Muscle layer of duodenum (tissue), 2 donors: ENCODE results near the gene PIK3R1.

Experiments
- H3K27ac ChIP-seq: one replicate; pipeline ENCODE4 v1.7.0; 2013; ENCODE audit warnings: mild to moderate bottlenecking, low read length
- H3K27me3 ChIP-seq: one replicate; pipeline ENCODE4 v1.7.0; 2013; ENCODE audit warnings: low read depth, mild to moderate bottlenecking, control low read depth, low read length
- H3K36me3 ChIP-seq, 2 donors: one replicate each; pipeline ENCODE4 v1.7.0; 2013; ENCODE audit warnings: low read length in 2 of 2, control low read depth in 1 of 2, mild to moderate bottlenecking in 1 of 2; ENCODE audit not compliant: insufficient read depth in 2 of 2, control insufficient read depth in 1 of 2
- H3K4me1 ChIP-seq, 2 donors: one replicate each; pipeline ENCODE4 v1.7.0; 2013; ENCODE audit warnings: low read length in 2 of 2, mild to moderate bottlenecking in 2 of 2, control low read depth in 1 of 2, moderate library complexity in 1 of 2; ENCODE audit not compliant: insufficient read depth in 2 of 2, control insufficient read depth in 1 of 2
- H3K4me3 ChIP-seq, 2 donors: one replicate each; pipeline ENCODE4 v1.7.0; 2013; ENCODE audit warnings: low read length in 2 of 2, low read depth in 1 of 2, mild to moderate bottlenecking in 1 of 2
- H3K9me3 ChIP-seq, 2 donors: one replicate each; pipeline ENCODE4 v1.7.0; 2013; ENCODE audit warnings: low read length in 2 of 2, control low read depth in 1 of 2, mild to moderate bottlenecking in 1 of 2; ENCODE audit not compliant: control insufficient read depth in 1 of 2
- donor health status: healthy.

The PIK3R1 gene

DNA sequence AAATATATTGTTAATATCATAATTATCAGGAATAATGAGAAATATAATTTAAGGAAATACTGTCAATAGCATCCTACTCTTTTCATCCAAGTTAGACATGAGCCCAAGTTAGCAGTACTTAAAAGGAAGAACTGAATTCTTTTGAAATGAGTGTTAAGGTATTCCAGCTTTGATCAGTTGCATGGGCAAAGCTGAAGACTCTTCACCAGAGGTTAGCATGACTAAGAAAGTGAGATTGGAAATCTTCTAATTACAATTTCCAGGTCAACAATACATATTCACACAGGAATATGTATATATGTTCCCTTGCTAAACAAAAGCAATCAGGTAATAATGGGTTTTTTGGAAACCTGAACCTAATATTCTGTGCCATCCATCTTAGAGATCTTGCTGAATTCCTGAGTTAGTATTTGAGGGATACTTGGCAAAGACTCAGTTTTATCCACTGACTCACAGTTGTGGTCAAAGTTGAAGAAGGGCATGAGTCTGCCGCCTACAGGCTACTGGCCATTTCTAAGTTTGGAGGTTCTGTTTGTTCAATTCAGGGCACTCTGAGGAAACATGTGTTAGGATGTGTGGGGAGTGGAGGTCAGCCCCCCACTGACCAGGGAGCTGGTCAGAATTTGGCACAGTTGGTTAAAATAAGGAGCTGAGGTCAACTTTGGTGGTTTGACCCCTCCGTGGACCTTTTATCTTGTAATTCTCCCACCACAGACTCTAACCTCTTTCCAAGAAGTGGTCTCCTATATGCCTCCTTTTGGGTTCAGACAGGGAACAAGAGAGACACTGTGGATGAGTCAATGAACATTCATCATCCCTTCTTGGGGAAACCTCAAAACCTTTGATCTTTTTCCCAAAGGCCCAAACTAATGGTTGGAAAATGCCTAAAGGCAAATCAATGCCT is 118.3 kb downstream of the PIK3R1 start:
- Histone ChIP-seq H3K4me3 (no peak overlapping the region), H3K27ac (no peak overlapping the region), H3K36me3 (no peaks in the 10 kb centered on the region), H3K9me3 (no peaks in the 10 kb centered on the region), H3K27me3 (no peaks in the 10 kb centered on the region), H3K4me1 (peaks cover 0 to 12% of the 10 kb centered on the region in 2 donors)

DNA sequence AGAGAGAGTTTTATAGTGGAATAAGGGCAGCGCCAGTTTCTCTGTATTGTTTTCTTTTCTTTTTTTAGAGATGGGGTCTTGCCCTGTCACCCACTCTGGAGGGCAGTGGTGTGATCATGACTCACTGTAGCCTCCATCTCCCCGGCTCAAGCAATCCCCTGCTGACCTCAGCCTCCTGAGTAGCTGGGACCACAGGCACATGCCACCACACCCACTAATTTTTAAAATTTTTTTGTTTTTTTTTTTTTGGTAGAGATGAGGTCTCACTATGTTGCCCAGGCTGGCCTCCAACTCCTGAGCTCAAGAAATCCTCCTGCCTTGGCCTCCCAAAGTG is 119.0 kb downstream of the PIK3R1 start:
- H3K27ac ChIP-seq = no peak overlapping the region
- no peaks in the 10 kb centered on the region for H3K27me3 ChIP-seq
- no peak overlapping the region for H3K4me3 ChIP-seq
- H3K4me1 ChIP-seq = peaks cover 0 to 12% of the 10 kb centered on the region in 2 donors
- H3K9me3 ChIP-seq = no peaks in the 10 kb centered on the region
- no peaks in the 10 kb centered on the region for H3K36me3 ChIP-seq

DNA sequence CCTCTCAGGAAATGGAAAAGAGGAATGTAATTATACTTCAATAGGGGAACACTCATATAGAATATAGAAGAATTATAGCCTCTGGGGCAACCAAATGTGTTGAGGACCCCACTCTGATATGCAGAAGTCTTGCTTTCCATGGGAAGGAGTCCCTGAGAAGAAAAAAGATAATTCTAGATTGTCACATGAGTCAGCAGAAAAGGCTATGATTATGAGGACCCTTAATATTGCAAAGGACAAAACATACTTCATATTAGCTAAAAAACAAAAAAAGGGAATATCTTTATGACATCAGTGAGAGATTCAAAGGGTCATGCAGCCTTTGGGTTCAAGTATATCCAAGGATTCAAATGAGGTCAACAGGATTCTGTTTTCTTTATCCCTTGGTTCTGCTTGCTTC is 119.5 kb downstream of the PIK3R1 start:
- Histone ChIP-seq H3K27me3 (no peaks in the 10 kb centered on the region), H3K4me3 (no peak overlapping the region), H3K36me3 (no peaks in the 10 kb centered on the region), H3K9me3 (no peaks in the 10 kb centered on the region), H3K4me1 (peaks cover 0 to 12% of the 10 kb centered on the region in 2 donors), H3K27ac (no peak overlapping the region)

DNA sequence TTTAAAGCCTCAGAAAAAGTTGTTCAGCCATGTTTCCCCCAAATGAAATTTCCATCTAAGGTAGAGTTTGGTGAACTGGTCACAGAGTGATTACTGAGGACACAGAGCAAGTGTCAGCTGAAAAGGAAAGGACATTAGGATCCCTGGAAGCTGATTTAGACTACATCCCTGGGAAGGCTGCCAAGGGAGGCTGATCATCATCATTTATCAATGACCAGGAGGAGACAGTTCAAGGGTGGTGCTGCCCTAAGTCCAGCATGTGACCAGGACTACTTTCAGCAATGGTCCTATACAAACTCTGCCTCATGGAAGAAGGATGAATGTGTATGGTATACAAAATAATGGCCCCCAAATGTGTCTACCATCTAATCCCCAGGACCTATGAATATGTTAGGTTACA is 120.6 kb downstream of the PIK3R1 start:
- no peaks in the 10 kb centered on the region for H3K9me3 ChIP-seq
- H3K4me3 ChIP-seq = no peak overlapping the region
- H3K4me1 ChIP-seq = peaks cover 0 to 5% of the 10 kb centered on the region in 2 donors
- no peaks in the 10 kb centered on the region for H3K27me3 ChIP-seq
- H3K36me3 ChIP-seq = no peaks in the 10 kb centered on the region
- no peak overlapping the region for H3K27ac ChIP-seq

DNA sequence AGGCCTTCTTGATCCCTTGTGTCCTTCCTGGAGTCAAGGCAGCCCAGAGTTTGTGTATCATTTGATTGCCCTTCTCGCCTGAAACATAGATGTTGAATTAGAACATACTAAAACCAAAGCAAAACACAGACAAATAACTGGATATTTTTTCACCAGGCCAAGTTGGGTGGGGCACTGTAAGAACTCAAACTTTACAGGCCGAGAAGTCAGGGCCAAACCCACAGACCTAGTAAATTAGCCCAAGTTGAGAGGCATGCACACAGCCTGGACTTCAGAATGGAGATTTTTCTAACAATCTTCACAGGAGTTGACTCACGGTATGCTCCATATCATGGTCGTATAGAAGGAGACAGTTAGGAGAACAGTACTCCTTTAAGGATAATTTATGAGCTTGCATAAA is 121.7 kb downstream of the PIK3R1 start:
- Histone ChIP-seq H3K4me1 (no peaks in the 10 kb centered on the region), H3K27me3 (no peaks in the 10 kb centered on the region), H3K4me3 (no peak overlapping the region), H3K36me3 (no peaks in the 10 kb centered on the region), H3K27ac (no peak overlapping the region), H3K9me3 (no peaks in the 10 kb centered on the region)

DNA sequence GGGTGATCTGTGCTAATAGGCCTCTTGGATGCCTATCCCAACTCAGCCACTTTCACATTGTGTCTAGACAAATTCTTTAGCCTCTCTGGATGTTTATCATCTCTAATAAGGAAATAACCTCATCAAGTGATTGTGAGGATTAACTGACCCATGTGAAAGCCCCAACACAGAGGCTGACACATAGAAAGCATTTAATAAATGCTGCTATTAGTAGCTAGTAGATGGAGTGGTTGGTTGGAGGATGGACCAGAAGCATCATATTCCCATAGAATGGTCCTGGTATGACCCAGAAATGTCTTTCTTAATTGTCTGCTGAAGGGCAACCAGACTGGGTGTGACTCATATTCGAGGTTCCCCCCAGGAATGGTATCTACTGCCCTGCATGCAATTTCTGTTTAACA is 124.4 kb downstream of the PIK3R1 start:
- H3K27me3 ChIP-seq = no peaks in the 10 kb centered on the region
- H3K27ac ChIP-seq = no peak overlapping the region

DNA sequence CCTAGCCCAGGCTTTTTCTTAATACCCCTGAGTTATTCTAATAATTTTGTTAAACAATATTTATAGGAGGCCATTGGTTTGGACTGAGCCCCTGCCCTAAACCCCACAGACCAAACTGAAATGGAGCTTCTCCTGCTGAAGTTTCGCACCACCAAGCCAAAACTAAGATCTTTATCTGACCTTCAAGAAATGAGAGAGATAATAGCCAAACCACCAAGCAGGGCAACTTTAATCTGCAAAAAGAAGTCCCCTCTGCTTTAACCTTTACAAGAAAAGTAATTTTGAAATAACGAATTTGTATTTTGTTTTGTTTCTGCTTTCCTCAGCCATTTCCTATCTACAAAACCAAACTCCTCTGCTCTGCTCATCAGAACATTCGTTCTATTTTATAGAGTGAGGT is 125.5 kb downstream of the PIK3R1 start:
- Histone ChIP-seq H3K4me1 (no peaks in the 10 kb centered on the region), H3K4me3 (no peak overlapping the region), H3K27ac (no peak overlapping the region), H3K27me3 (no peaks in the 10 kb centered on the region), H3K36me3 (no peaks in the 10 kb centered on the region), H3K9me3 (no peaks in the 10 kb centered on the region)

More for the DNA sequence above, 124.4 kb downstream of the PIK3R1 start:
- no peaks in the 10 kb centered on the region for H3K36me3 ChIP-seq
- no peaks in the 10 kb centered on the region for H3K4me1 ChIP-seq
- H3K9me3 ChIP-seq = no peaks in the 10 kb centered on the region
- H3K4me3 ChIP-seq = no peak overlapping the region

DNA sequence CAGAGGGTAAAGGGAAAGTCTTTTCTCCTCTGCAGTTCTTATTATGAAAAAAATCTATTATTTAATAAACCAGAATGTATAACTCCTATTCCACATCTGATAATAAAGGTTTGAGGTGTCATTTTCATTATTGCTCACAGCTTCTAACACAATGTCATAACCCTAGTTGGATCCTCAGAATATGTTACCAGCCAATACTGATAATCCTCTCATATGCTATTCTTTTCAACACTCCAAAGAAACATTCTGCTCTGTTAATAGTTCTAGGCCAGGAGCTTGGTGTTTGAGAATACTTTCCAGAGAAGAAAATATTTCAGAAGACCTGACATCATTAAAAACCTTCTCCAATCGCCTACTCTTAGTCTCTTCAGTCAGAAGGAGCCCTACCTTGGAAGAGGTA is 127.1 kb downstream of the PIK3R1 start:
- H3K27ac ChIP-seq = no peak overlapping the region
- no peaks in the 10 kb centered on the region for H3K27me3 ChIP-seq
- no peaks in the 10 kb centered on the region for H3K4me1 ChIP-seq
- no peaks in the 10 kb centered on the region for H3K36me3 ChIP-seq
- H3K4me3 ChIP-seq = no peak overlapping the region
- no peaks in the 10 kb centered on the region for H3K9me3 ChIP-seq

DNA sequence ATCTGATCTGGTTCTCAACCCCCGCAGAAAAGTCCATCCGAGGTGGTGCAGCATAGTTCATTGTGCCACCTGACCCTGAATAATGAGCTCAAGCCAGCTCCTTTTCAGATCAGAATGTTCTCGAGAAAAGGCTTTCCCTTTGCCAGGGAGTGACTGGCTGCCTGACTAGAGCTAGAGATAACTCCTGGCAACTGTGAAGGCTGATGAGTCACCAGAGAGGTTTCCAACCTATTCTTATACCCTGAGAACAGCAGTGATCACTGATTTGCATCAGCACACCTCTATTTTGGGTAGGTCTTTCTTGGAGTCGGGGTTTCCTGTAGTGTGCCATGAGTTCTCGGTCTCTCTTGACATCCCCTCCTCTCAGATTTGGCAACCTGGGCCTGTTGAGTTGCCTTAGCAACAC is 127.9 kb downstream of the PIK3R1 start:
- no peaks in the 10 kb centered on the region for H3K9me3 ChIP-seq
- no peaks in the 10 kb centered on the region for H3K36me3 ChIP-seq
- H3K27ac ChIP-seq = no peak overlapping the region
- no peaks in the 10 kb centered on the region for H3K27me3 ChIP-seq
- no peaks in the 10 kb centered on the region for H3K4me1 ChIP-seq
- H3K4me3 ChIP-seq = no peak overlapping the region

DNA sequence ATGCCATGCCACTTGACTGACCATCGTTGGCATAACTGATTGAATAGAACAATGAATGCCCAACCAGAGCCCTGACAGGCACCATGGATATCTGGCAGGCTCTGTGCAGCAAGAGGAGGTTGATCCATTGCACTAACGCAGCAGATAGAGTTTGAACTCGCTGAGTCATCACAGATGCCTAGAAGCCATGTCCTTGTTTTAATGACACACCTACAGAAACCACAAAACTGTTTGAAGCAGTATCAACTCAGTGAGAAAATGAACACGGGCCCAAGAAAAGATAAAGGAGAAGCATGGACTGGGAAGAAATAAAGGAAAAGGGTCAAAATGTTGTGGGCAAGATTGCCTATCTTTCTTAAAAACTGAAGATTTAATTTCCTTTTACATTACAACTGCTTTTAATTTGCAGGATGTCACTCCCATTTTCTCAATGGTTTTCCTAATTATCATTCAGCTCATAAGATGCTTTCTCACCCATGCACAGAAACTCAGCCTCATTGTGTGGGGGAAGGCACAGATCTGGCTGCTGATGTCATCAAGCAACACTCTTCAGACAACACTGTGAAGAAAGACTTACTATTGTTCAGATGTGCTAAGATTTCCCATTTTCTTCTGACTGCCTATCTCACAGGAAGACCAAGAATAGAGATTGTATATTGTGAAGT is 129.0 kb downstream of the PIK3R1 start:
- Histone ChIP-seq H3K27me3 (no peaks in the 10 kb centered on the region), H3K4me3 (no peak overlapping the region), H3K36me3 (no peaks in the 10 kb centered on the region), H3K9me3 (no peaks in the 10 kb centered on the region), H3K4me1 (no peaks in the 10 kb centered on the region), H3K27ac (no peak overlapping the region)

DNA sequence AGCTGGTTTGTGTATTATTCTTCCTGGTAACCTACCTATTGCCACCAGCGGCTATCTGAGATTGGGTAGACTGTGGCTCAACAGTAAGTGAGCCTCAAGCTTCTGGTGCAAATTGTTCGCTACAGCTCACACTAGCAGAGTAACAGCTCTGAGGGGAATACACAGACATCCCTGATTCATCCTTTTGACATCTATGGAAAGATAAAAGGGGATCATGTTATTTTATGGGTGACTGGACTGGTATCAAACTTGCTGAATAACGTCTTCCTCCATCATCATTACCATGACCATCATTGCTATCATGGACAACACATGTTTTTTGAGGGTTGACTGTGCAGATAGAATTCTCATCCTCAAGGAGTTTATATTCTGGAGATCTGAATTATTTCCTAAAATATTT is 129.6 kb downstream of the PIK3R1 start:
- Histone ChIP-seq H3K9me3 (no peaks in the 10 kb centered on the region), H3K27ac (no peak overlapping the region), H3K4me3 (no peak overlapping the region), H3K27me3 (no peaks in the 10 kb centered on the region), H3K4me1 (no peaks in the 10 kb centered on the region), H3K36me3 (no peaks in the 10 kb centered on the region)
